ENCODE results near the gene ADAM10.

ADAM10 gene

GRCh38 chr15:58597943-58598828 is 151.3 kb downstream of the ADAM10 start:
- POLR2A ChIA-PET: no interaction called here
- H3K4me1 ChIP-seq (ENCODE audit: control insufficient read depth, insufficient read depth, low read length): no peaks in the 10 kb centered on the region
- H3K36me3 ChIP-seq (ENCODE audit: control insufficient read depth in 2 of 2, insufficient read depth in 1 of 2, low read length in 2 of 2): peaks cover 0 to 12% of the 10 kb centered on the region in 2 experiments; a peak in 1 of 3 replicates
- no peak for TF ChIP-seq ZNF366 (tag by site-specific recombination; conservative IDR thresholded peaks at IDR 0.05)
- TF ChIP-seq, protein P1, sequence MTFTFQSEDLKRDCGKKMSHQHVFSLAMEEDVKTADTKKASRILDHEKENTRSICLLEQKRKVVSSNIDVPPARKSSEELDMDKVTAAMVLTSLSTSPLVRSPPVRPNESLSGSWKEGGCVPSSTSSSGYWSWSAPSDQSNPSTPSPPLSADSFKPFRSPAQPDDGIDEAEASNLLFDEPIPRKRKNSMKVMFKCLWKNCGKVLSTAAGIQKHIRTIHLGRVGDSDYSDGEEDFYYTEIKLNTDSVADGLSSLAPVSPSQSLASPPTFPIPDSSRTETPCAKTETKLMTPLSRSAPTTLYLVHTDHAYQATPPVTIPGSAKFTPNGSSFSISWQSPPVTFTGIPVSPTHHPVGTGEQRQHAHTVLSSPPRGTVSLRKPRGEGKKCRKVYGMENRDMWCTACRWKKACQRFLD (tag by site-specific recombination; IDR thresholded peaks at IDR 0.05): no peak
- no peak for TF ChIP-seq SP2 (tag by site-specific recombination; IDR thresholded peaks at IDR 0.05)
- no peak for TF ChIP-seq ZNF501 (tag by site-specific recombination; IDR thresholded peaks at IDR 0.05)
- TF ChIP-seq ZNF391 (tag by site-specific recombination; IDR thresholded peaks at IDR 0.05; ENCODE audit: borderline replicate concordance, low read depth): no peak
- TF ChIP-seq SCRT2 (tag by site-specific recombination; IDR thresholded peaks at IDR 0.05): no peak
- no peak for TF ChIP-seq ZBTB1 (tag by site-specific recombination; IDR thresholded peaks at IDR 0.05)
- no peak for TF ChIP-seq ZNF280D (tag by site-specific recombination; IDR thresholded peaks at IDR 0.05)
- TF ChIP-seq, protein P2, sequence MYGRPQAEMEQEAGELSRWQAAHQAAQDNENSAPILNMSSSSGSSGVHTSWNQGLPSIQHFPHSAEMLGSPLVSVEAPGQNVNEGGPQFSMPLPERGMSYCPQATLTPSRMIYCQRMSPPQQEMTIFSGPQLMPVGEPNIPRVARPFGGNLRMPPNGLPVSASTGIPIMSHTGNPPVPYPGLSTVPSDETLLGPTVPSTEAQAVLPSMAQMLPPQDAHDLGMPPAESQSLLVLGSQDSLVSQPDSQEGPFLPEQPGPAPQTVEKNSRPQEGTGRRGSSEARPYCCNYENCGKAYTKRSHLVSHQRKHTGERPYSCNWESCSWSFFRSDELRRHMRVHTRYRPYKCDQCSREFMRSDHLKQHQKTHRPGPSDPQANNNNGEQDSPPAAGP (tag by site-specific recombination; IDR thresholded peaks at IDR 0.05): no peak
- no peak for TF ChIP-seq ATF2 (tag by site-specific recombination; IDR thresholded peaks at IDR 0.05; ENCODE audit: low read depth)
- TF ChIP-seq ZNF558 (tag by site-specific recombination; IDR thresholded peaks at IDR 0.05): no peak
- TF ChIP-seq, protein P3, sequence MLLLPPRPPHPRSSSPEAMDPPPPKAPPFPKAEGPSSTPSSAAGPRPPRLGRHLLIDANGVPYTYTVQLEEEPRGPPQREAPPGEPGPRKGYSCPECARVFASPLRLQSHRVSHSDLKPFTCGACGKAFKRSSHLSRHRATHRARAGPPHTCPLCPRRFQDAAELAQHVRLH (tag by site-specific recombination; IDR thresholded peaks at IDR 0.05): no peak
- no peak for TF ChIP-seq ZNF433 (tag by site-specific recombination; IDR thresholded peaks at IDR 0.05; ENCODE audit: low read depth)
- TF ChIP-seq ZFHX2 (tag by site-specific recombination; conservative IDR thresholded peaks at IDR 0.05): no peak
- no peak for TF ChIP-seq MEIS1 (CRISPR knock-in tag; IDR thresholded peaks at IDR 0.05; ENCODE audit: borderline replicate concordance)
- no peak for TF ChIP-seq ZNF426 (tag by site-specific recombination; IDR thresholded peaks at IDR 0.05)
- no peak for TF ChIP-seq ZNF521 (tag by site-specific recombination; IDR thresholded peaks at IDR 0.05)
- TF ChIP-seq PRDM1 (tag by site-specific recombination; IDR thresholded peaks at IDR 0.05): no peak
- TF ChIP-seq, protein P4, sequence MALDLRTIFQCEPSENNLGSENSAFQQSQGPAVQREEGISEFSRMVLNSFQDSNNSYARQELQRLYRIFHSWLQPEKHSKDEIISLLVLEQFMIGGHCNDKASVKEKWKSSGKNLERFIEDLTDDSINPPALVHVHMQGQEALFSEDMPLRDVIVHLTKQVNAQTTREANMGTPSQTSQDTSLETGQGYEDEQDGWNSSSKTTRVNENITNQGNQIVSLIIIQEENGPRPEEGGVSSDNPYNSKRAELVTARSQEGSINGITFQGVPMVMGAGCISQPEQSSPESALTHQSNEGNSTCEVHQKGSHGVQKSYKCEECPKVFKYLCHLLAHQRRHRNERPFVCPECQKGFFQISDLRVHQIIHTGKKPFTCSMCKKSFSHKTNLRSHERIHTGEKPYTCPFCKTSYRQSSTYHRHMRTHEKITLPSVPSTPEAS (tag by site-specific recombination; IDR thresholded peaks at IDR 0.05): no peak
- H3K9me3 ChIP-seq (ENCODE audit: control insufficient read depth, insufficient read depth, low read depth, low read length): no peaks in the 10 kb centered on the region
- H3K27ac ChIP-seq (ENCODE audit: extremely low read depth, low read depth, low read length): no peak overlapping the region
- CTCF ChIA-PET: no interaction called here
- no peak overlapping the region for H3K4me3 ChIP-seq (ENCODE audit: low read depth, low read length)

All from HEK293 (cell line).